HG03565 (cell line): ENCODE data around the gene CBFA2T3.

Experiments
- ATAC-seq: cut with Tn5 transposase; IDR thresholded peaks from one replicate; pipeline ENCODE4 v1.9.1; 2021; ENCODE audit warnings: mild to moderate bottlenecking, moderate library complexity; ENCODE audit not compliant: unreplicated experiment

Gene CBFA2T3

GRCh38 chr16:88999457-89000206 is 22.6 kb upstream of the CBFA2T3 start:
- ATAC-seq, result no peak

DNA sequence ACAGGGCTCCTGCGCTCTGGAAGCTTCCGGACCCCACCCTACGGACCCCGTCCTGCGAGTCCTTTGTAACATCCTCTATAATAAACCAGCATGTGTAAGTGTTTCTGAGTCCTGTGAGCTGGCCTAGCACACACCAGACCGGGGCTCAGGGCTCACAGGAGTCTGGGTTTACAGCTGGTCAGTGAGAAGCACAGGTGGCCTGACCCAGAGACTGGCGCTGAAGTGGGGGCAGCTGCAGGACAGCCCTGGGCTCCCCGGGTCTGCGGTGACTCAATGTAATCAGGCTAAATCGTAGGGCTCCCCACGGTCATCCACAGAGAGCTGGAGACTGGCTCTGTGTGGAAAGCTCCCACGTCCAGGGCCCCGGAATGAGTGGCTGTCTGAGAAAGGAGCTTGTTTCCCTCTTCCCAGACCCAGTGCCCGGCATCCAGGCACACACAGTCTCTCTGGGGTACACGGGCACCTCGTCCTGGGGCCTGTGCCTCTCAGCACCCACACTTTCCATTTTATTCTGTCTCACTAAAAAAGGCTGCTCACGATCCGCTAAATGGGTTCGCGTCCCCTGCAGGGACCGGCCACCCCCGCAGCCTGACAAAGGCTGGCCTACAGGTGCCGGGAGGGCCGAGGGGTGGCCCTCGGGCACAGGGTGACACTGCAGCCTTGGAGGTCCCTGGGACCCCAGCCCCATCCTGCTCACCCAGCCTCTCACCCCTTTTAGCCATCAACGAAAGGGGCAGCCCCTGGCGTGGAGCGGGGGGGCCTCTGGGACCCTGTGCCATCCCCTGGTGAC is 18.9 kb upstream of the CBFA2T3 start:
- no peak for ATAC-seq

GRCh38 chr16:88995194-88995593 is 18.2 kb upstream of the CBFA2T3 start:
- ATAC-seq, result no peak

GRCh38 chr16:88994695-88995094 is 17.7 kb upstream of the CBFA2T3 start:
- no peak for ATAC-seq

DNA sequence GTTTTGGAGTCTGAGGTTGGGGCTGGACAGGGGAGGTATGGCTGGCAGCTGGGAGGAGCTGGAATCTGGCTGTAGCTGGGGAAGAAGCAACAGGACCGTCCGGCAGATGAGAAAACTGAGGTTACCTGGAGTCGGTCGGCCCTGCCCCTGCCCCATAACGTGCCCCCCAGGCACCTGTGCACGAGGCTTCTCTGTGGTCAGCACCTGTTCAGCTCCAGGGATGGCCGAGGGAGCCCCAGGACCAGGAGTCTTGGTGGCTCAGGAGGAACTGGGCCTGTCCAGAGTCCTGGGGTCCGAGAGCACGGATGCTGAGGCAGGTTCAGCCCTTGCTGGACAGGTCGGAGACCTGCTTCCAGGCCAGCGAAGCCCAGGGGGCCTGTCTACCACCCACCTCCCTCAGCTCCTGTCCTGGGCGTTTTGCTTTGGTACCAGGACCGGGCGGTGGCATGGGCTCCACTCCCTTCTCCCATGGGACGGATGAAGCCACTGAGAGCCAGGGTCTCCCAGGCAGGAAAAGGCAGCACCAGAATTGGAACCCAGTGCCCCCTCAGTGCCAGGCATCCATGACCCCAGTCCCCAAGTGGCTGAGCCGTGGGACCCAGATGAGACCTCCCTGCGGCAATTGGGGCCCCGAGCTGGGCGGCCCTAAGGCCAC is 17.1 kb upstream of the CBFA2T3 start:
- no peak for ATAC-seq

DNA sequence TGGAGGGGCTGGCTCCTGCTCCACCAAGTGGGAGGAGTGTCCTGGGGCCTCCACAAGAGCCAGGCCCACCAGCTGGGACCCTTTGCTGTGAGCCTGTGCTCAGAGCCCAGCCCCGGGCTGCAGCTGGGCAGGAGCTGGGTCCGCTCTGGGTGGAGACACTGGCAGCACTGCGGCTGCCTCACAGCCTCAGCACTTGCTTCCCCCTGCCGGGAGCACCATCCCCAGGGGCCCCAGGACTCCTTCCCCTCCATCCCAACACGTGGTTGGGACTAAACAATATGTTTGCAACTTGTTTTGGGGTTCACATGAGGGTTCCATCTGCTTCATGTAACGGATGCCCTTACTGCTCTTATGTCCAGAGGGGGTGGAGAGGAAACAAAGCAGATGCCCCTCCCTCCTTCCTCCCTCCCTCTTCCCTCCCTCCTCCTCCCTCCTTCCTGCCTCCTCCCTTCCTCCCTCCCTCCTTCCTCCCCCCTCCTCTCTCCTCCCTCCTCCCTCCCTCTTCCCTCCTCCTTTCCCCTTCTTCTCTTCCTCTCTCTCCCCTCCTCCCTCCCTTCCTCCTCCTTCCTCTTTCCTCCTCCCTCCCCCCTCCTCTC is 16.3 kb upstream of the CBFA2T3 start:
- no peak for ATAC-seq

DNA sequence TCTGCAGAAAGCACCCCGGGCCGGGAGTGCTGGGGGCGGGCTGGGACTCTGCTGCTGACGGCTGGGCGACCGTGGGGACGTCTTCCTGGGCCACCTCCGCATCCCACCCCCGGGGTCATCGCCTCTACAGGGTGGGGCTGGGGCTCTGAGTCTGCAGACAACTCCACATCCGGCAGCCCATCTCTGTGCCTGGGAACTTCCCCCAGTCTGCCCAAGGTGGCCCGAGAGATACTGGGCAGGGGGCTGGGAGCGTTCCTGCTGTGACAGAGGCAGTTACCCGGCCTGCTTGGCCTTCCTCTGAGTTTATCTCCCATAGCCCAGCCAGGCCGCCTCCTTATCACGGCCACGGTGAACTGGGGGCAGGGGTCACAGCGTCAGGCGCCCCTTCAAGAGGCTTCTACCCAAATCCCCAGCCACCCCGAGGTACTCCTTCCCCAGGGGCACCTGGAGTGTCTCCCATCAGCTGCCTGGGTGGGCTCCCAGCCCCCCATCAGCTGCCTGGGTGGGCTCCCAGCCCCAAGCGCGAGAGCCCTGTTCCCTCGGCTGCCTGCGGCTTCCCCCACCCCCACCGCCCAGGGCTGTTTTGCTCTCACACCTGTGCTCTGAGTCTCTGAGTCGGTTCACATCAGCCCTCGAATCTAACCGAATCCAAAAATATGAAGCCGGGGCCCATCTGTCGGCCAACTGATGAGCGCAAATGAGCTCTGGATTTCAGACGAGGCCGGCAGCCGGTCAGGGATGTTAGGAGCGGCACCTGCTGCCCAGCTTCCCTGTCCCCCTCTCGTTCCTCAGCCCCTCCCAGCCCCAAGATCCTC is 15.6 kb upstream of the CBFA2T3 start:
- ATAC-seq, result no peak

- no peak for ATAC-seq
Measured at GRCh38 chr16:88991813-88992350, 14.9 kb upstream of the CBFA2T3 start.

DNA sequence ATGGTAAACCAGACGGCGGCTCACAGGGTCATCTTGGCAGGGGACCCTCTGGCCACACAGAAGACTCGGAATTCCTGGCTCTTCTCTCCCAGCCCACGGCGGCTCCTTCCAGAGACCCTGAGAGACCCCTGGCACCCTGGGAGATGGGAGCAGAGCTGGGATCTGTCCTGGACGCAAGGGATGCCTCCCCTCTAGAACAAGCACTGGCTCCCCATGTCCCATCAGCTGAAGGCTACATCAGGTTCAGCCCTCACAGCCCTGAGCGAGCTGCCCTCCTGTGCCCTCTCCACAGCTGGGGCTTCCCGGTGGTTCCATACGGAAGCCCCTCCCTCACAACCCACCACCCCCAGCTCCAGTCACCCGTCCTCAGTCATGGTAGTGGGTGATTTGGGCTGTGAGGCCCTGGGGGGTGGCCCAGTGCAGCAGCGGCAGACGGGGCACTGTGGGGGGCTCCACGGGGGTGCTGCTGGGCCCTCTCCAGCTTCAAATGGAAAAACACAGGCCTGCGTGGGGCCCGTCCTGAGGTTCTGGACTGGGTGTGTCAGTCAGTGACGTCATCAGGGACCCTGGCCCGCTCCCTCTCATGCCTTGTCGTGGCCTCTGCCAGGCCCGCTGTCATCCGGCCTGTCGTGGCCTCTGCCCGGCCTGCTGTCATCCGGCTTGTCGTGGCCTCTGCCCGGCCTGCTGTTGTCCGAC is 13.0 kb upstream of the CBFA2T3 start:
- ATAC-seq, result no peak

DNA sequence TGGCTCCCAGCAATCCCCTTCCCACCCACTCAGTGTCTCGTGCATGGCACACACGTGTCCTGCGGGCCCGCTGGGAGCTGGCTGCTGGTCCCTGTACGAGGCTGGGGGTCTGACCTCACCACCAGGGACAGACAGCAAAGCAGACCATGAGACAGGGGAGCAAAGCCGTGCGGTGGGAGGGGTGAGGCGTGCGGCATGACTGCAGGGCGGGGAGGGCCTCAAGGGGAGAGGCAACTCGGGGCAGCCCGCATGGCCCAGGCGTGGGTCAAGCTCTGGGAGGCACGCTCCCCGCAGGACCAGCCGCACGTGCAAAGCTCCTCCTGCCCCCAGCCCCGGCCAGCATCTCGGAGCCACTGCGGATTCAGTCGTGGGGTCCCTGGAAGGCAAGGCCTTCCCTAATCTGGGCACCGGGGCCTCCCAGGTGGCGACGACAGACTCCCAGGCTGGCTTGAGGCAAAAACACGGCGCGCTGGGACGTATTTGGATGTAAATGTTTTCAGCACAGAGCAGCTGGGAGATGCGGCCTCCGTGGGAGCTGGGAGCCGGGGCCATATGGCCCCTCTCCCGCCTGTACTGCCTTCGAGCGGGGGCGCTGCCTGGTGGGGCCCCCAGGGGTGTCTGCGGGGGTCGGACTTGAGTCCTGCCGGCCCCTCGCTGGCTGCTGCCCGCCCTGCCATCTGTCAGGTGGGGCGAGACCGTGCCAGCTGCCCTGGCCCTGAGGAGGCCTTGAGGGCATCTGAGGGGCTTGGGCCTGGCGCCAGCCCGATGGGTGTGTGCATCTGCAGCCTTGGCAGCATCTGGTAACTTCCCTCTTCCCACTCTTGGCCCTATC is 12.2 kb upstream of the CBFA2T3 start:
- ATAC-seq, result no peak

GRCh38 chr16:88985521-88985920 is 8.5 kb upstream of the CBFA2T3 start:
- ATAC-seq, result no peak

- no peak for ATAC-seq
Measured at GRCh38 chr16:88983771-88984687, 7.0 kb upstream of the CBFA2T3 start.

GRCh38 chr16:88983165-88983564 is 6.2 kb upstream of the CBFA2T3 start:
- no peak for ATAC-seq

DNA sequence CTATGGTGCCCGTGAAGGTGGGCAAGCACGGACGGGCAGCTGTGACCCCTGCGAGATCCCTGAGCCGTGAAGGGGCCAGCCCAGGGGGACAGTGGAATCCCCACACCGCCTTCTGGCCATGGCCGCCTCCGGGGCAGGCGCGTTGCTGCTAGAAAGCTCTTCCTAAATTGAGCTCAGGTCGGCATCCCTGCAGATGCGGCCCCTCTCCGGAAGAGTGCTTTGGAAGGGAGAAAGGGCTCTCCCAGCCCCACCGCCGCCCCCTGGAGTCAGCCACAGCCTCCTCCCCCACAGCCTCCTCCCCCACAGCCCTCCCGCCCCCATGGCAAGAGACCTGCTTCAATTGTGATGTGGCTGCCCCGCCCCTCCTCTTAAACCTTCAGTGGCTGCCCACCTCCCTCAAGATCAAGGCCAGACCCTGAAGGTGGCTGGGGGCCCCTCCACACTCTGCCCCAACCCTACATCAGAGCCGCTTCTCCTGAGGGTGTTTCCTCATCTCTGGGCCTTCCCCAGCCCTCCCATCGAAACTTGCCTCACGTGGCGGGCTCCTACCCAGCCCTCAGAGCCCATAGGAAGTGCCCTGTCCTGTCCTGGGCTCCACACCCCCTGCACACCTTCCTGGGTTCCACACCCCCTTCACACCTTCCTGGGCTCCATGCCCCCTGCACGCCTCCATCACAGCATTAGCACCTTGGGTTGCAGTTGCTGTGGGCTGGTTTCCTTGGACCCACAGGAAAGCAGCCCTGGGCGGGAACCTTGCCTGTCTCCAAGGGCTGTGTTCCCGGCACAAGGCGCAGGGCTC is 5.5 kb upstream of the CBFA2T3 start:
- no peak for ATAC-seq

DNA sequence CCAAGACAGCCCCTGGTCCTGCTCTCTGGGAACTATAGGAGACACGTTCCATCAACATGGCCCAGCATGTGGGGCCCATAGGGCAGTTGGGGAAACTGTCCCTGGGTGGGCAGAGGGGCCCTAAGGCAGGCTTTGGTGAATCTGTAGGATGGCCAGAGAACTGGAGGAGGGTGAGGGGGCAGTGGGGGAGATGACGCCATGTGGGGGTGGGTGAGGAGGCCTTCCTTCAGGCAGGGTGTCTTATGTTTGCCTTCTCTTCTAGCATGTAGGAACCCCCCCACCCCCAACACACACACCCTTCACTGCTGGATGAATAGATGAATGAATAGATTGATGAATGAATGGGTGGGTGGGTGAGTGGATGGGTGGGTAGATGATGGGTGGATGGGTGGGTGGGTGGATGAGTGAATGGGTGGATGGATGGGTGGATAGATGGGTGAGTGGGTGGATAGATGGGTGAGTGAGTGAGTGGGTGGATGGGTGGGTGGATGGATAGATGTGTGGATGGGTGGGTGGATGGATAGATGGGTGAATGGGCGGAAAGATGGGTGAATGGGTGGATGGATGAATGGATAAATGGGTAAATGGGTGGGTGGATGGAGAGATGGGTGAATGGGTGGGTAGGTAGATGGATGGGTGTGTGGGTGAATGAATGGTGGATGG is 2.5 kb upstream of the CBFA2T3 start:
- ATAC-seq, result no peak

DNA sequence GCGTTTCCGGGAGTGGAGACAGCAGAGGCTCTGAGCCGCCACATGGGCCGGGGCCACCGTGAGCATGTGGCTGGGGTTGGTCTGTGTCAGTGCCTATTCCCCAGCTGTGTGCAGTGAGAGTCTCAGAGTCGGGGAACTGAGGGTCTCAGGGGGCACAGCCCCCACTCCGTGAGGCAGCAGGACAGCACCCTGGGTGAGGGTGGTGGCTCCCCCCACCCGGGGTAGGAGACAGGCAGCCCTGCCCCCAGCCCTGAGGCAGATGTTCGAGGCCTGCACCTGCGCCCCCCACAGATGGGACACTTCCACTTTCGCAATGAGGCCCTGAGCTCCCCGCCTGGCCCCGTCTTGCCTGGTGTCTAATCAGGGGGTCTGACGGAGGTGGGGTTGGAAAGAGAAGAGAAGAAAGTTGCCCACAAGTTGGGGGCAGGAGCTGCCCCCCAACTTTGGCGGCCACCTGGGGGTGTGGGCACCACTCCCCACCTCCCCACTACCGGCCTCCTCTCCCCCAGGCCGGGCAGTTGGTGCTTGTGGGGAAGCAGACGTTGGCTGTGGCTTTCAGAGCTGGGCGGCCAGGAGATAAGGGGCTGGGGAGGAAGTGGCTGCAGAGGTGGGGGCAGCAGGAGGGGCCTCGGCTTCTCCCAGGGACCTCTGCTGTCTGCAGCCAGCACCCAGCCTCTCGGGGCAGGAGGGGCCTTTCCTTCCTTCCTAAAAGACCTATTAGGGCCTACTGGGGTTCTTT is 1.8 kb upstream of the CBFA2T3 start:
- ATAC-seq, result peak; percentile 28
